DMS53 treated with DMSO at 0.1 percent for 48 hours (cell line): ENCODE measurements around the gene DNAAF1.

Experiments used
- DNase-seq: peaks from one replicate; lab custom pipeline; 2025; ENCODE audit not compliant: unreplicated experiment; lab: John Stamatoyannopoulos, UW

DNAAF1 gene

GRCh38 chr16:84159007-84159406 lies 13.9 kb downstream of the DNAAF1 start:
- no peak for DNase-seq

- no peak for DNase-seq
Observed at GRCh38 chr16:84159800-84160199, 14.7 kb downstream of the DNAAF1 start.

GRCh38 chr16:84161037-84161436 lies 15.9 kb downstream of the DNAAF1 start:
- DNase-seq: no peak

DNA sequence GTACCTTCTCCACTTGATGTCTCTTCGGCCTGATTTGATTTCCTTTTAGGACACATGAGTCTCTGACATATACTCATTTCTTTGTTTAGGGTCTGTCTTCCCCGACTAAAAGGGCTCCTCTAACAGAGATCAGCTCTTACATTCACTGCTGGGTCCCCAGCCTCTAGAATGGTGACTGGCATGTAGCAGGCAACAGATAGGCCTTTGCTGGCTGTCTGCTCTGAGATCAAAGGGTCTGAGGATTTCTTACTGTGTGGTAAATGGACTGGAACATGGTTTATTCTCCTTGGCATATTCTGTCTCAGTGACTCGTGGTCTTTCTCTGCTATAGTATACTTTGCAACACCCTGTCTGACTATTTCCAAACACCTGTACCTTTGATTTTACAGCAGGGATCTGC lies 16.7 kb downstream of the DNAAF1 start:
- no peak for DNase-seq

GRCh38 chr16:84165746-84166145 lies 20.6 kb downstream of the DNAAF1 start:
- DNase-seq: no peak

GRCh38 chr16:84166796-84167695 lies 21.9 kb downstream of the DNAAF1 start:
- DNase-seq: no peak

GRCh38 chr16:84169765-84170310 lies 24.7 kb downstream of the DNAAF1 start:
- DNase-seq: no peak

DNA sequence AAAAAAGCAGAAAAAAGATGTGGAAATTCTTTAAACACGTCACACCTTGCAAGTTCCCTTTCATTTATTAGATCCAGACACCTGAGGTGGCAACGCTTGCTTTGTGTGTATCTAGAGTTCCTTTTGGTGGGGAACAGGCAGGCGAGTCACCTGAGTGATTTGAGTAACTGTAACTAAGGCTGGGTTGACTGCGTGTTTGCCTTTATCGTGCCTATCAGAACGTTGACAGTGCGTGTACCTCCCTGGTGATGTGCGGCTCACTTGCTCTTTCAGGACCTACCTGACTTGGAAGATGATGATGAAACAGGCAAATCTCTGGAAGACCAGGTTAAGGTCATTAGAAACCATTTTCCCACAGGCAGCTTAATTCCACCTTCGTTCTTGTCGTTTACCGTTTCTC lies 29.3 kb downstream of the DNAAF1 start:
- no peak for DNase-seq

GRCh38 chr16:84175350-84176081 lies 30.4 kb downstream of the DNAAF1 start:
- DNase-seq: no peak

GRCh38 chr16:84176192-84177053 lies 31.3 kb downstream of the DNAAF1 start:
- DNase-seq: no peak

DNA sequence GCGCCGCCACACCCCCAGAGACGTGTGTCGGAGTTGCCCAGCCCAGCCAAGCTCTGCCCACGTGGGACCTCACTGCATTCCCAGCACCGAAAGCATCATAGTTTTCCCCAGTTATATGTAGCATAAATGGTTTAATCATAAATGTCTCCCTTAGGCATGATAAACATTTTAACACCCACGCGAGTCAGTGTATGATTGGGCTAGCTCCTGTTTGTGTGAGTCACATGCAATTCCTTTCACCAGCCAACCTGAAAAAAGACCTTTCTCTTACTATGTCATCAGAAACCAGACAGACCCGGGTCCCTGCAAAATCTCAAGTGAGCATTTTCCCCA lies 32.6 kb downstream of the DNAAF1 start:
- no peak for DNase-seq

GRCh38 chr16:84178146-84178765 lies 33.1 kb downstream of the DNAAF1 start:
- DNase-seq: no peak

DNA sequence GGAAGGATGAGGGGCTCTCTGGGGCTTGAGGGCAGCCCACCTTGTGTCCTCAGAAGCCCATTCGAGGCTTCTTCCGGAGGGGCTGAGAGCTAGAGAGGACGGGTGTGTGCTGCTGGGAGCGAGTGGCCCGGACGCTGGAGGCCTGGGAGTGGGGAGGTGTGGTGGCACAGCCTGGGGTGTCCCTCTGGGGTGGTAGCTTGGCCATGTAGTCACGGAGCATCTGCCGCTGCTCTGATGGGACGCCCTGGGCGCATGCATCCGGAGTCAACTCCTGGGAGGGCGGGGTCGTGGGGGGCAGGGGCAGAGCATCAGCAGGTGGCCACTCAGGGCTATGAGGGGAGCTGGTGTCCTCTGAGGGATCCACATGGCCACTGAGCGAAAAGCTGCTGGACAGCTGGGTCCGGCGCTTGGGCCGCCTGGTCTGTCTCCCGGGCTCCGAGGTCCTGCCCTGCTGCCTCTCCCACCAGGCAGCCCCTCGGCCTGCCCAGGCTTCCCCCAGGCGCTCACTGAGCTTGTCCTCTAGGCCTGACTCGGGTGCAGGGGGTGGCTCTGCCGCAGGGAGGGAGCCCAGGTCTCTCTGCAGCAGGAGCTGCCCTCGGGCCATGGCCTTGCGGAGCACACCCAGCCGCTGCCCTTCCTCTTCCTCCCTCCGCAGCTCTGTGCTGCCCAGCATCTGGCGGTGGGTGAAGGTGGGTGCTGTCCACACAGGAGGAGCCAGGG lies 33.9 kb downstream of the DNAAF1 start:
- no peak for DNase-seq

DNA sequence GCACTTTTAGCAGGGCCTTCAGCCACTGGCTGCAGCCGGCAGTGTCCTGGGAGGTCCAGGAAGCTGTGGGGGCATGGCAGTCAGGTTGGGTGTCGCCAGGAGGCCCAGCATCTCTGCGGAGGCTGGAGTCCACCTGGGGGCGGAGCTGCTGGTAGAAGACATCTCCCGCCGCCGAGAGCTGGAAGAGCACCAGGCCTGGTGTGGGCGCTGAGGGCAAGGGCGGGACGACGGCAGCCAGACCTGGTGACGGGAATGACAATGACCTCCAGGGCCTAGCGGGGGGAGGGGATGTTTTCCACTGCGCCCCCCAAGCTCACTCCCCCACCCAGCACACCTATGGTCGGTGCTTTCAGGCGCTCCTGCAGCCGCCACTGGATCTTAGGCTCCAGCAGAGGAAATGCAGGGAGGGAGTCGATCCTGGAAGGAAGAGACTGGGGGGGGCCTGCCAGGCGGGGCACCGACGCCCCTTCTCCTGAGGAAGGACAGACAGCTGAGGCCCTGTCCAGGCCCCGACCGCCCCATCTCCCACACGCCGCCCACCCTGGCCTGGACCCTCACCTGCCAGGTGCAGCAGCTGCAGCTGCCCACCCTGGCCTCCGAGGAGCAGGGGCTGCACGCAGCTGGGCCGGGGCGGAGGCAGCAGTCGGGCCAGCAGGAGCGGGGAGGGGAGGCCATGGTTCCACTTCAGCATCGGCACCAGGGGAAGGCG lies 34.7 kb downstream of the DNAAF1 start:
- no peak for DNase-seq

DNA sequence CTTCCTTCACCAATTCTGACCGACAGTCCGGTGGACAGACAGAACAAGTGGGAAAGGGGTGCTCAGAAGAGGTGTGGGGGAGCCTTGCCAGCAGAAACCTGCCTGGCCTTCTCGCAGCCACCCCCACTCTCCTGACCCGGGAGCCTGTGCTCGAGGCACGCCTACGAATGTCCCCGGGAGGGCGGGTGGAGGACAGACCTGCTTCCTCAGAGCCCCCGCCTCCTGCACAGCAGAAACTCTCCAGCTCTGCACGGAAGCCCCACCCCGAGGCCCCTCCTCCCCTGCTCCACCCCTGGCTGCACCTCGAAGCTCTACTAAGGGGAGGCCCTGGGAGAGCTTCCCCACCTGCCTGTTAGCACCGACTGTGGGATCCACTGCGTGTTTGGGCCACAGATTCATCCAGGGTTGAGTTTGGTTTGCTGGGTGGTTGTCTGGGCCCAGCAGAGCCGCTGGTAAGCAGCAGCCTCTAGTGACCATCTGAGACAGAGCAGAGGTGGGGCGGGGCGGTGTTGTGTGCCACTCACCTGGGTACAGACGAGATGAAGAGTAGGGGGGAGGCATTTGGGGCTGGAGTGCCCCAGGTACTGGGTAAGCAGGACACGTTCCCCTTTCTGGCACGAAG lies 35.5 kb downstream of the DNAAF1 start:
- no peak for DNase-seq

GRCh38 chr16:84181144-84181915 lies 36.2 kb downstream of the DNAAF1 start:
- DNase-seq: no peak

DNA sequence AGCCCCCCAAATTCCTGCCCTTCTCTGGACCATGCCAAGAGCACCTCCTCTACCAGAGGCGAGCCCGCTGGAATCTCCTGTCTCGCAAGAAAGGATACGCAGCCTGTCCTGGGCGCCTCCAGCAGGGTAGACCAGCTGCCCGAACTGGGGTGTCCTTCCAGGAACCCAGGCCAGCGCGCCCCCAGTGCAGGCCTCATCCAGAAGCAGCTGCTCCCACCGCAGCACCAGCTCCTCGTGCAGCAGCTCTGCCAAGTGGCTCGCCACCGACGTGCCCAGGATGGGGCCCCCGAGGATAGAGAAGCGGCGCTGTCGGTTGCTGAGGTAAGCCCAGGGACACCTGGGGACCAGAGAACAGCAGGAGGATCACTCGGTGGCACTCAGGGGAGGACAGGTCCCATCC lies 37.0 kb downstream of the DNAAF1 start:
- DNase-seq: no peak
